ENCODE results near the gene STX2.

Gene STX2

GRCh38 chr12:130829391-130830245 is 9.4 kb downstream of the STX2 start:
- DNase-seq = no peak

- no peak for DNase-seq
Observed at GRCh38 chr12:130828895-130829294, 10.2 kb downstream of the STX2 start.

- DNase-seq = no peak
Observed at GRCh38 chr12:130827432-130827831, 11.6 kb downstream of the STX2 start.

- peak; percentile 71 for DNase-seq
Observed at GRCh38 chr12:130826151-130826801, 12.8 kb downstream of the STX2 start.

- DNase-seq = no peak
Observed at GRCh38 chr12:130825771-130826150, 13.3 kb downstream of the STX2 start.

- DNase-seq = no peak
Observed at GRCh38 chr12:130819681-130820080, 19.4 kb downstream of the STX2 start.

- DNase-seq = peak; percentile 83
Observed at GRCh38 chr12:130818635-130819576, 20.1 kb downstream of the STX2 start.

GRCh38 chr12:130818272-130818634 is 20.8 kb downstream of the STX2 start:
- DNase-seq = no peak

GRCh38 chr12:130817804-130818203 is 21.2 kb downstream of the STX2 start:
- no peak for DNase-seq

GRCh38 chr12:130816097-130816496 is 23.0 kb downstream of the STX2 start:
- DNase-seq = no peak

- no peak for DNase-seq
Observed at GRCh38 chr12:130815028-130815741, 23.9 kb downstream of the STX2 start.

- no peak for DNase-seq
Observed at GRCh38 chr12:130813949-130814348, 25.1 kb downstream of the STX2 start.

GRCh38 chr12:130813436-130813835 is 25.6 kb downstream of the STX2 start:
- no peak for DNase-seq

GRCh38 chr12:130809791-130810190 is 29.3 kb downstream of the STX2 start:
- DNase-seq = no peak

- DNase-seq = no peak
Observed at GRCh38 chr12:130807309-130807708, 31.7 kb downstream of the STX2 start.

- no peak for DNase-seq
Observed at GRCh38 chr12:130806574-130806973, 32.5 kb downstream of the STX2 start.

- no peak for DNase-seq
Observed at GRCh38 chr12:130805635-130806034, 33.4 kb downstream of the STX2 start.

- no peak for DNase-seq
Observed at GRCh38 chr12:130804216-130804615, 34.8 kb downstream of the STX2 start.

GRCh38 chr12:130803702-130804101 is 35.3 kb downstream of the STX2 start:
- no peak for DNase-seq

- DNase-seq = no peak
Observed at GRCh38 chr12:130800312-130800711, 38.7 kb downstream of the STX2 start.

GRCh38 chr12:130799051-130799450 is 40.0 kb downstream of the STX2 start:
- no peak for DNase-seq

- peak; percentile 73 for DNase-seq
Observed at GRCh38 chr12:130796985-130797686, 41.9 kb downstream of the STX2 start.
